B cell (primary cell): Measurements from ENCODE around the gene ZNF14.

Source experiments
- CTCF ChIP-seq: fragments of 200-600 bp; IDR thresholded peaks from one replicate; pipeline ENCODE4 v1.8.0; 2022; ENCODE audit warnings: antibody characterized with exemption, mild to moderate bottlenecking
- EZH2 ChIP-seq: IDR thresholded peaks from 2 replicates; pipeline ENCODE4 v1.6.1; 2012; ENCODE audit warnings: borderline replicate concordance, low read depth, mild to moderate bottlenecking, moderate library complexity, low read length; ENCODE audit not compliant: insufficient read depth, poor library complexity, severe bottlenecking

- TF ChIP-seq CTCF = no peak
- TF ChIP-seq EZH2 = no peak
These were observed 71.7 kb downstream of the ZNF14 start for GRCh38 chr19:19661141-19661674.
